Thyroid gland (tissue), 4 donors: Measurements from ENCODE around the gene CATSPER1.

Source experiments
- POLR2A ChIP-seq, 2 donors: fragments of 450-650 bp; IDR thresholded peaks; one replicate each; pipeline ENCODE4 v1.6.1; 2017; ENCODE audit warnings: antibody characterized with exemption in 2 of 2, mild to moderate bottlenecking in 2 of 2, moderate library complexity in 1 of 2
- TF ChIP-seq, protein P1 (sequence below), 6 experiments: fragments of 200-600 bp in 3 of 6; fragments of 450-650 bp in 3 of 6; sonication (generic) in 3 of 6; IDR thresholded peaks; one replicate each; pipeline ENCODE4 v1.5.1; 2016 to 2019; ENCODE audit warnings: antibody characterized with exemption in 6 of 6, mild to moderate bottlenecking in 2 of 6, inconsistent platforms in 1 of 6, moderate library complexity in 1 of 6

DNA sequence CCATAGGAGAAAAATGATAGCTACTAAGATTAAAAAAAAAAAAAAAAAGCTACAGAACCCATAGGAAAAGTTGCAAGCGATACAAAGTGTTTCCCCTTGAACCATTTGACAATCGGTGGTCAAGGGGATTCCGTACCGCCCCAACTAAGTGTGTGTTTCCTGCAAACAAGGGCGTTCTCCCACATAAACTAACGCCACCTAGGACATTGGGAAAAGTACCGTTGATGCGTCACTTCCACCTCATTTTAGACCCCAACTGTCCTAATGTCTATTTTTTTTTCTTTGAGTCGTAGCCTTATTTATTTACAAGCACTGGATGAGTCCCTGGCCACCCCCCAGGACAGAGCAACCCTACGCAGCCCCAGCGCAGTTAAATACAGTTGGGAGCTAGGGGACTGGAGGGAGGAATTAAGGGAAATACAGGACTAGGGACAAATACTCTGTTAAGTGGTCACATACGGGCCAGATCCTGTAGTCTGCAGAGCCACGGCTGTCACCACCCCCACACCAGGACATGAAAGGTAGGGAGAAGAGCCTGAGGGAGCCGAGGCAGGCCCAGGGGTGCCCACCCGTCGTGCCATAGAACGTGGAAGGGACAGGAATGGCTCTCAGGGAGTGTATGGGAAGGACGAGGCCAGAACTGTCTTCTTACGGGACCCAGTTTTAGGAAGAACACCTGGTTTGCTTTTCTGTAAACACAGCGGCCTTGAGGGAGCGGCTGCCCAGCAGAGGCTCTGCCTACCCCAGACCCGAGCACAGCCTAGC lies 43.3 kb downstream of the CATSPER1 start:
- no peak for TF ChIP-seq POLR2A (IDR thresholded peaks at IDR 0.05)
- TF ChIP-seq, protein P1, sequence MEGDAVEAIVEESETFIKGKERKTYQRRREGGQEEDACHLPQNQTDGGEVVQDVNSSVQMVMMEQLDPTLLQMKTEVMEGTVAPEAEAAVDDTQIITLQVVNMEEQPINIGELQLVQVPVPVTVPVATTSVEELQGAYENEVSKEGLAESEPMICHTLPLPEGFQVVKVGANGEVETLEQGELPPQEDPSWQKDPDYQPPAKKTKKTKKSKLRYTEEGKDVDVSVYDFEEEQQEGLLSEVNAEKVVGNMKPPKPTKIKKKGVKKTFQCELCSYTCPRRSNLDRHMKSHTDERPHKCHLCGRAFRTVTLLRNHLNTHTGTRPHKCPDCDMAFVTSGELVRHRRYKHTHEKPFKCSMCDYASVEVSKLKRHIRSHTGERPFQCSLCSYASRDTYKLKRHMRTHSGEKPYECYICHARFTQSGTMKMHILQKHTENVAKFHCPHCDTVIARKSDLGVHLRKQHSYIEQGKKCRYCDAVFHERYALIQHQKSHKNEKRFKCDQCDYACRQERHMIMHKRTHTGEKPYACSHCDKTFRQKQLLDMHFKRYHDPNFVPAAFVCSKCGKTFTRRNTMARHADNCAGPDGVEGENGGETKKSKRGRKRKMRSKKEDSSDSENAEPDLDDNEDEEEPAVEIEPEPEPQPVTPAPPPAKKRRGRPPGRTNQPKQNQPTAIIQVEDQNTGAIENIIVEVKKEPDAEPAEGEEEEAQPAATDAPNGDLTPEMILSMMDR (IDR thresholded peaks at IDR 0.05): no peak
